GM12891 (cell line): Measurements from ENCODE around the gene EPS8.

Experiments
- POLR2A ChIP-seq: IDR thresholded peaks from 2 replicates; pipeline ENCODE4 v1.6.1; 2011; ENCODE audit warnings: low read depth, low read length, control low read depth
- POLR2AphosphoS5 ChIP-seq: IDR thresholded peaks from 2 replicates; pipeline ENCODE4 v1.6.1; 2011; ENCODE audit warnings: low read depth, low read length, control low read depth
- SPI1 ChIP-seq: IDR thresholded peaks from 2 replicates; pipeline ENCODE4 v1.6.1; 2011; ENCODE audit warnings: low read depth, low read length, control low read depth
- TAF1 ChIP-seq: IDR thresholded peaks from 2 replicates; pipeline ENCODE4 v1.6.1; 2011; ENCODE audit warnings: low read depth, low read length, control low read depth

- TF ChIP-seq POLR2AphosphoS5: no peak
- no peak for TF ChIP-seq SPI1
- no peak for TF ChIP-seq POLR2A
- TF ChIP-seq TAF1: no peak
Observed at GRCh38 chr12:15649347-15649746, 139.8 kb downstream of the EPS8 start.
